Right lobe of liver (tissue), 6 donors: ENCODE data around the gene MORC2. TPM values are rescaled to one million over a fixed set of nuclear protein-coding genes. Genes with fewer than 3 reads are reported as not detected.
A peak's percentile ranks its signal among the peaks of the same experiment; 100 is the strongest.

Source experiments
- ATAC-seq, 4 donors: fragments of 200-7000 bp; cut with Tn5 transposase; one replicate each; pipeline ENCODE4 v1.9.1; 2020; ENCODE audit warnings: mild to moderate bottlenecking in 4 of 4, moderate library complexity in 4 of 4
- DNase-seq, 3 donors: peaks; one replicate each; pipeline ENCODE4 v3.0.0-alpha.2; 2020
- H3K27ac ChIP-seq, 3 donors: fragments of 200-600 bp; one replicate each; pipeline ENCODE4 v1.8.0; 2022
- H3K27me3 ChIP-seq, 2 donors: fragments of 200-600 bp; one replicate each; pipeline ENCODE4 v1.8.0; 2022
- H3K36me3 ChIP-seq, 4 donors: fragments of 200-600 bp; sonication (generic) in 1 of 4; one replicate each; pipeline versions ENCODE4 v1.5.1 to v1.8.0; 2017 to 2022; ENCODE audit warnings: control low read depth in 1 of 4
- H3K4me1 ChIP-seq, 4 donors: fragments of 200-600 bp; sonication (generic) in 1 of 4; one replicate each; pipeline versions ENCODE4 v1.5.1 to v1.8.0; 2017 to 2022; ENCODE audit warnings: control low read depth in 1 of 4
- H3K4me3 ChIP-seq, 3 donors: fragments of 200-600 bp; one replicate each; pipeline ENCODE4 v1.8.0; 2022
- H3K9me3 ChIP-seq, 4 donors: fragments of 200-600 bp; sonication (generic) in 1 of 4; one replicate each; pipeline versions ENCODE4 v1.5.1 to v1.8.0; 2017 to 2022; ENCODE audit warnings: control low read depth in 1 of 4
- CTCF ChIP-seq, 4 donors: fragments of 200-600 bp in 3 of 4; fragments of 450-650 bp in 1 of 4; IDR thresholded peaks; one replicate each; pipeline versions ENCODE4 v1.5.1 to v1.8.0; 2016 to 2022; ENCODE audit warnings: antibody characterized with exemption in 4 of 4, mild to moderate bottlenecking in 2 of 4
- POLR2A ChIP-seq: fragments of 450-650 bp; IDR thresholded peaks from one replicate; pipeline ENCODE4 v1.6.1; 2017; ENCODE audit warnings: antibody characterized with exemption, mild to moderate bottlenecking
- WGBS: methylation state at CpG from one replicate; pipeline ENCODE4 v1.1.6; 2018; ENCODE audit warnings: low coverage, low lambda C conversion rate; ENCODE audit not compliant: insufficient coverage; ENCODE audit errors: missing lambda C conversion rate; 5-methylcytosine and 5-hydroxymethylcytosine counted together
- intact Hi-C, 2 donors: fragments of 100-400 bp; cut with DNase I; formaldehyde crosslinking; loops; one replicate each; pipeline versions ENCODE4 v1.11.2 to v1.14.1; 2022
- total RNA-seq, 6 experiments: library from RNA; depleted of rRNA in 2 of 6; stranded (reverse); fragments of >200 nt in 2 of 6; fragmentation: NEBNext Ultra II Directional in 3 of 6; extraction: Animal tissue kit (Norgen Biotek cat#: 25700) in 3 of 6; gene quantifications; one replicate each; pipeline versions ENCODE4 v1.1.0 to v1.2.4, GENCODE V29; 2016 to 2023
- donor health status: DM: no; HTN: yes; CAD: no.
- donor health status: DM: no; HTN: no; CAD: no.
- donor health status: DM: no; HTN: no; CAD: no.
- donor health status: DM: no; HTN: yes; CAD: no.
- donor health status: DM: no; HTN: yes; CAD: no.

MORC2 gene
- total RNA-seq, 6 experiments from 2014 or later = 7.0 to 15.6 (median 10.8) TPM

- 84% methylated on average over 3 of the region's 5 CpGs for WGBS
- Histone ChIP-seq H3K27ac (no peak overlapping the region), H3K36me3 (no peaks in the 10 kb centered on the region), H3K4me1 (no peaks in the 10 kb centered on the region), H3K9me3 (no peaks in the 10 kb centered on the region), H3K4me3 (no peak overlapping the region), H3K27me3 (no peaks in the 10 kb centered on the region)
- intact Hi-C loops = no loop called here
- DNase-seq = no peak
- TF ChIP-seq CTCF (IDR thresholded peaks at IDR 0.05) (no peak), POLR2A (no peak)
- no peak for ATAC-seq
These were observed 59.3 kb downstream of the MORC2 start for GRCh38 chr22:30909306-30909705.

GRCh38 chr22:30908051-30908461, 60.5 kb downstream of the MORC2 start:
- DNase-seq (peak in 1 of 3 donors; percentile 28), ATAC-seq (peak in 1 of 4 donors; percentile 27)
- Histone ChIP-seq H3K27ac (no peak overlapping the region), H3K9me3 (no peaks in the 10 kb centered on the region), H3K27me3 (no peaks in the 10 kb centered on the region), H3K4me1 (no peaks in the 10 kb centered on the region), H3K4me3 (no peak overlapping the region), H3K36me3 (no peaks in the 10 kb centered on the region)
- no peak for TF ChIP-seq CTCF (IDR thresholded peaks at IDR 0.05)
- TF ChIP-seq POLR2A = no peak
- intact Hi-C loops = no loop called here
- WGBS = 100% methylated on average over 1 of the region's 6 CpGs

- intact Hi-C loops = no loop called here
- no peak overlapping the region for H3K27ac ChIP-seq
- no peaks in the 10 kb centered on the region for H3K27me3 ChIP-seq
- no peak overlapping the region for H3K4me3 ChIP-seq
- H3K4me1 ChIP-seq = no peaks in the 10 kb centered on the region
- DNase-seq = peak in 1 of 3 donors; percentile 29
- no CpG with 5 or more reads among the region's 1 CpG for WGBS
- H3K36me3 ChIP-seq = no peaks in the 10 kb centered on the region
- TF ChIP-seq CTCF (IDR thresholded peaks at IDR 0.05) = no peak
- no peak for TF ChIP-seq POLR2A
- H3K9me3 ChIP-seq = no peaks in the 10 kb centered on the region
- no peak for ATAC-seq
These were observed 61.6 kb downstream of the MORC2 start for GRCh38 chr22:30906946-30907345.

GRCh38 chr22:30906411-30906810, 62.2 kb downstream of the MORC2 start:
- H3K36me3 ChIP-seq = no peaks in the 10 kb centered on the region
- no peak overlapping the region for H3K4me3 ChIP-seq
- no peak for TF ChIP-seq CTCF (IDR thresholded peaks at IDR 0.05)
- TF ChIP-seq POLR2A = no peak
- no peaks in the 10 kb centered on the region for H3K27me3 ChIP-seq
- intact Hi-C loops = no loop called here
- H3K27ac ChIP-seq = no peak overlapping the region
- no peaks in the 10 kb centered on the region for H3K9me3 ChIP-seq
- ATAC-seq = no peak
- no peak for DNase-seq
- 91% methylated on average over 6 of the region's 9 CpGs for WGBS
- no peaks in the 10 kb centered on the region for H3K4me1 ChIP-seq
